Activated CD4-positive, alpha-beta T cell treated with anti-CD3 and anti-CD28 coated beads, Interleukin-2, amount 50 U/mL, for 4 hours (primary cell): Measurements from ENCODE around the gene FIBCD1.
"Not testable (repeated sequence)": the region's sequence is repeated elsewhere in the genome, so short reads cannot be mapped to it uniquely, and the experiment has no call there.

Source experiments
- DNase-seq, 2 experiments: peaks; one replicate each; pipeline ENCODE4 v3.0.0-alpha.2; 2020

The FIBCD1 gene

DNA sequence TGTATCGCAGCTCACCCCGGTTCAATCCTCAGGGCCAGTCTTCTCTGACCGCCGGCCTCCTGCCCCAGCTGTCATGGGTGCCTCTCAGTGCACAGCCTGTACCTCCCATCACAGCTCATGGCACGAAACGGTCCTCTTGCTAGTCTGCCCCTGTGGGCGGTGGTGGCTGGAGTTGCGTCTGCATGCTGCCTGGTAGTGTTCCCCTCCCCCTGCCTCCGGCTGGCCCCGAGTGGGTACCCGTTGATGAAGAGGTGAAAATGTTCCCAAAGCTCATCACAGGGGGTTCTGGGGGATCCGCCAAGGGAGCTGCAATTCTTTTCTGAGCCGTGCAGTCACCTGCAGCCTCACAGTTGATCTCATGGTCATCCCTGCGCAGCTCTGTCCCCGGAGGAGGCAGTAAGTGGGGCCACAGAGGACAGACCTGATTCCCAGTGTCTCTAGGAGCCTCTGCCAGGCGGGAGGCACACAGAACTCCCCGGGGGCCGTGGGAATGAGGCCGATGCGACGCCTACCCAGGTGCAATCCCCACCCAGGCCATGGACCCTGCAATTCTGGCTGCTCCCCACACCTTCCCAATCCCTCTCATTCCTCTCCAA, 34.7 kb upstream of the FIBCD1 start:
- no peak for DNase-seq

DNA sequence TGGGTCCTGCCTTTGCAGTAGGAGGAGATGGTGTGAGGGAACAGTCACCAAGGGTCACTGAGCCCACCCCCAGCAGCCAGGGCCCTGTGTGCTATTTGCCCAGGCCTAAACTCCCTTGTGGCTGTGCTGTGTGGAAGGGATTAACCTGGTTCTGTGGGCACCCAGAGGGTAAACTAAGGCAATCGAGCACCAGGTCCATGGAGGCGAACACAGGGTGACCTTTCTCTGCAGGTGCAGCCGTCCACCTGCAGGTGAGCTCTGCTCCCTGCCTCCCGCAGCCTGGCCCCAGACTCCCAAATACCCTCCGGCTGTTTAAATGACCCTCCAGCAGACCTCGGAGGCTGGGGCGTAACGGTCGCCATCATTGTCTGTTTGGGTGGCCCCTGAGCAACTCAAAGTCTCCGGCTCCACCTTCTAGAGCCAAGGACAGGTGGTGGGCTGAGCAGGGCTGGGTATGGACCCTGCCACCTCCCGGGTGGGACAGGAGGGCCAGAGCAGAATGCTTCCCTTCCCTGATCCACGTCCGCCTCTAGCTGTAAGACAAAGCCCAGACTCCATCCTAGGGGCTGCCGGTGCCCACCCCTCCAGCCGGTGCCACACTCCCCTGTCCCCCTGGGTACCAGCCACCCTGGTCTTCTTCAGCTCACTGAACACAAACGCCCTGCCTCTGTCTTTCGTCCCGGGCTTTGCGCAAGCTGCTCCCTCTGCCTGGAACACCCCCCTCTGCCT, 34.1 kb upstream of the FIBCD1 start:
- no peak for DNase-seq

- no peak for DNase-seq
These were observed 33.4 kb upstream of the FIBCD1 start for GRCh38 chr9:130972277-130972956.

GRCh38 chr9:130971294-130971849, 32.3 kb upstream of the FIBCD1 start:
- no peak for DNase-seq

GRCh38 chr9:130970855-130971254, 31.8 kb upstream of the FIBCD1 start:
- no peak for DNase-seq

GRCh38 chr9:130970052-130970451, 31.0 kb upstream of the FIBCD1 start:
- DNase-seq = no peak

- DNase-seq = no peak
These were observed 26.6 kb upstream of the FIBCD1 start for GRCh38 chr9:130965680-130966079.

GRCh38 chr9:130963916-130964315, 24.9 kb upstream of the FIBCD1 start:
- DNase-seq = no peak

GRCh38 chr9:130963337-130963908, 24.4 kb upstream of the FIBCD1 start:
- DNase-seq = no peak

DNA sequence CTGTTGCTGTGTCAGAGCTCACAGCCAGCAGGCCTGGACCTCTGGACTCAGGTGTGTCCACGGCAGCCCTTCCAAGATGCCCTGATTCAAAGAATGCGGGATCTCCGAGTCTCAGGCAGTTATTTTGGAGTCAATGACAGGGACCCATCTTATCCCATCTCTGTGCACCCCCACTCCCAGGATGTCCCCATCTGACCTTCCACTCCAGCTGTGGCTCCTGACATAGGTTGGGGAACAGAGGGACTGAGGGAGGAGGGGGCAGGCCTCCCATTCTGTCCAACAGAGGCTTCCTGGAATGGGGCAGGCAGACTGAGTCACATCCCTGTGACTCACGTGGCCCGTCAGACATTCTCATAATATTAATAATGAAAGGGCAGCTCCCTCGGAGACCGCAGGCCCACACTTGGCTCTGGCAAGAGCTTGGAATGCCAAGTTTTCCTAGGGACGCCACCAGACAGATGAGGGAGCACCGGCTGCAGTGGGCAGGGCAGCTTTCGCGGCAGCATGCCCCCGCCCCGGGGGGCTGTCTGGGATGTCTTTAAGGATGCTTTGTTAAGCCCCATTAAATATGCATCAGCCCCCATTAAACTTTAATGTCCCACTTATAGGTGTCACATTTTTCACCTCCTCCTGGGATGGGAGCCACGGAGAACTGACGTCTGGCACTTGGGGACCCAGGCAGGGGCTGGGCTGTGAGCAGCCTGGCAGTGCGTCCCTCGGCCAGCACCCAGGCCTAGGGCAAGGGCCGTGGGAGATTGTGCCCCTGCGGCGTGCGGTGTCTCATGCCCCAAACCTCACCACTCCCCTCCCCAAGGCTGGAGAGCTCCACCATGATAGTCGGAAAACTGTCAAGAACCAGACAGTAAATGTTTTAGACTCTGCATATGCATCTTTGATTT, 23.6 kb upstream of the FIBCD1 start:
- no peak for DNase-seq

DNA sequence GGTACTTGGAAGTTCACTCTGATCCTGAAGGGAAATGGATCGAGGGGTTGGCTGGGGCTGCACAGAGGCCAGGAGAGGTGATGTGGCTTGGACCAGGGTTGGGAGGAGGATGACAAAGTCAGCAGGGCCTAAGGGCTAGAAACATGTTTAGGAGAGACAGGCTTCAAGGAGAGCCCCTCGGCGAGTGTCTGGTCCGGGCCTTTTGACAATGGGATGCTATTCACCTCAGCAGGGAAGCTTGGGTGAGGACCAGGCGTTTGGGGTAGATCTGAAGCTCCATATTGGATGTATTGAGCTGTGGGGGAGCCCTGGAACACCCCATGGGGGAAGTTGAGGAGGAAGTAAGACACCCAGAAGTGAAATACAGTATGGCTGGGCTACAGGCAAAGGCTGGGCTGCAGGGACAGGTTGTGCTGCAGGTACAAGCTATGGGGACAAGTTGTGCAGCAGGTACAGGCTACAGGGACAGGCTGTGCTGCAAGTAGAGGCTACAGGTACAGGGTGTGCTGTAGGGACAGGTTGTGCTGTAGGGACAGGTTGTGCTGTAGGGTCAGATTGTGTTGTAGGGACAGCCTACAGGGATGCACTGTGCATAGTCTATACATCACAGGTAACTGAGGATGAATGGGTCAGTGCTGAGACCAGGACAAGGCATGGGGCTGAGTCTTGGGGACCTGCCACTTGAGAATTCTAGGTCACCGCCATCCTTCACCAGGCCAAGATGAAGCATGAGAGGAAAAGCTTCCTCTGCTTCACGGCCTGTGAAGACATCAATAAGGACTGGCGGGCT, 22.7 kb upstream of the FIBCD1 start:
- no peak for DNase-seq

GRCh38 chr9:130960522-130961378, 21.7 kb upstream of the FIBCD1 start:
- DNase-seq = no peak

DNA sequence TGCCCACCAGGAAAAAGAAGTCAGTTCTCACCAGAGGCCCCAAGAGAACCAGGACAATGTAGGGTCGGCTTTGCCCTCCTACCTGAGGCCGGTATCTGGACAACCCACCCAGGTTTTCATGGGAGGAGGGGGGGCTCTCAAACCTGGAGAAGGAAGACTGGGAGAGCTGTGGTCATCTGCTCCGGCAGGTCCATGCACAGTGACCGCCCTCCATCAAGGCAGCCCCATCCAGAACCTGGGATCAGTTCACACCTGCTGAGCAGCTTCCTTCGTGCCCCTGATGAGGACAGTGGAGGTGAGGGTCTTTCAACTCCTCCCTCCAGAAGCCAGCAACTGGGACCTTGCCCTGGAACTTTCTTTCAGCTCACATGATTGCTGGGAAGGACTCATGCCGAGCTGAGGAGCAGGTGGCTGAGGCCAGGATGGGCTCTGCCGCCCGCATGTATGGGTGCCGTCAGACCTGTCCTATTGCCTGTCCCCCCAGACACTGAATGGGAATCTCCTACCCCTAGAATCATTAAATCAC, 20.8 kb upstream of the FIBCD1 start:
- no peak for DNase-seq

DNA sequence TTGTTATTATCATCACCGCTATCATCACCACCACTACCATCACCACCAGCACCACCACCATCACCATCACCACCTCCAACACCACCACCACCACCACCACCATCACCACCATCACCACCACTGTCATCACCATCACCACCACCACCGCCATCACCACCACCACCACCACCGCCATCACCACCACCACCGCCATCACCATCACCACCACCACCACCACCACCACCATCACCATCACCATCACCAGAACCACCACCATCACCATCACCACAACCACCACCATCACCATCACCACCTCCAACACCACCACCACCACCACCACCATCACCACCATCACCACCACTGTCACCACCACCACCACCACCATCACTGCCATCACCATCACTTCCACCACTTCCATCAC, 19.5 kb upstream of the FIBCD1 start:
- not testable (repeated sequence) for DNase-seq

GRCh38 chr9:130957451-130958203, 18.6 kb upstream of the FIBCD1 start:
- DNase-seq = no peak

DNA sequence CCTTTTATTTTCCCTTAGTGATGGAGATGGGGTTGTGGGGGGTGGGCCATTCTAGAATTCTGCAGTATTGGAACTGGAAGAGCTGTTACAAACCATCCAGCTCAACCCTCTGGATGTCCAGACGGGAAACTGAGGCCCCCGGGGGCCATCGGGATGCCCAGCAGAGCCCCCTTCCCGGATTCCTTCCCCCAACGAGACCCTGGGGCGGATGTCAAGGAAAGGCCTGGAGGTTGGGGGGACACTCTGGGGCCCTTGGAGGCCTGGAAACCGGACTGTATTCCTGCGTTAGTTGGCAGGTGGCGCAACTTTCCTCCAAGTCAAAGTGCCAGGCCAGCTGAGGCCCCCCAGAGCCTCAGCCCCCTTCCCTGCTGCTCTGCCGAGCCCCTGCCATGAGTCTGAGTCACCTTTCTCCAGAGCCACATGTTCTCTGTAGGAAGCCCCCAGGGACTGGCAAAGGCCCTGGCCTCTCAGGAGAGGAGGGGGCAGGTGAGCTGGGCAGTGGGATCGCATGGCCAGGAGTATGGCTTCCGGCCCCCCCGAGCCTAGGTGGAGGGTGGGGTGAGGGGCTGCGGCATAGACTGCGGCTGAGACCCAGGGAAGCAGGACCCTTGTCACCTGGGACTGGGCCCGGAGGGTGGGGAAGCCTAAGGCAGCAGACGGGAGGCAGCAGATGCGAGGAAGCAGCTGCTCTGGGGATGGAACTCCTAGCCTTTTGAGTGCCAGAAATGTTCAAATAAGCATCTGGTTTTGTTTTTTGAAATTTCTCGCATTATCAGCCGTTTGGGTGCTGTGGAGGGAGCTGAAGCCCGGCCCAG, 17.8 kb upstream of the FIBCD1 start:
- no peak for DNase-seq

- DNase-seq = no peak
These were observed 17.0 kb upstream of the FIBCD1 start for GRCh38 chr9:130955947-130956621.

GRCh38 chr9:130954925-130955324, 15.9 kb upstream of the FIBCD1 start:
- DNase-seq = not testable (repeated sequence)
